Karpas-422 (cell line): ENCODE data around the gene NEU4. TPM values are rescaled to one million over a fixed set of nuclear protein-coding genes. Genes with fewer than 3 reads are reported as not detected.

ENCODE experiments used
- DNase-seq: peaks from one replicate; pipeline ENCODE4 v3.0.0-alpha.2; 2015
- H2AFZ ChIP-seq: fragments of 200-600 bp; sonication (generic); 2 replicates; pipeline ENCODE4 v1.6.1; 2014; ENCODE audit warnings: antibody characterized with exemption, low read length, mixed read lengths
- H3K27ac ChIP-seq: fragments of 200-600 bp; sonication (generic); 2 replicates; pipeline ENCODE4 v1.5.1; 2014; ENCODE audit warnings: mild to moderate bottlenecking, low read length, moderate library complexity
- H3K27me3 ChIP-seq: fragments of 200-600 bp; sonication (generic); 2 replicates; pipeline ENCODE4 v1.6.1; 2014; ENCODE audit warnings: low read length, mixed read lengths
- H3K36me3 ChIP-seq: fragments of 200-600 bp; sonication (generic); 2 replicates; pipeline ENCODE4 v1.6.1; 2014; ENCODE audit warnings: low read length, mixed read lengths; ENCODE audit not compliant: insufficient read depth
- H3K4me1 ChIP-seq: fragments of 200-600 bp; sonication (generic); 2 replicates; pipeline ENCODE4 v1.6.1; 2014; ENCODE audit warnings: mild to moderate bottlenecking, low read length, mixed read lengths
- H3K4me2 ChIP-seq: fragments of 200-600 bp; sonication (generic); 2 replicates; pipeline ENCODE4 v1.6.1; 2014; ENCODE audit warnings: low read length, low read depth, mild to moderate bottlenecking; ENCODE audit not compliant: poor library complexity, severe bottlenecking
- H3K4me3 ChIP-seq: fragments of 200-600 bp; sonication (generic); 2 replicates; pipeline ENCODE4 v1.5.1; 2014; ENCODE audit warnings: mild to moderate bottlenecking, antibody characterized with exemption, low read length, mixed read lengths
- H3K79me2 ChIP-seq: fragments of 200-600 bp; sonication (generic); 2 replicates; pipeline ENCODE4 v1.6.1; 2014; ENCODE audit warnings: mild to moderate bottlenecking, low read length, mixed read lengths
- H3K9ac ChIP-seq: fragments of 200-600 bp; sonication (generic); 2 replicates; pipeline ENCODE4 v1.6.0; 2014; ENCODE audit warnings: low read length
- H3K9me2 ChIP-seq: fragments of 200-600 bp; sonication (generic), shearing (Covaris generic); replicated peaks from 2 replicates; pipeline ENCODE4 v1.6.0; 2014; ENCODE audit warnings: mild to moderate bottlenecking, low read length, moderate library complexity; ENCODE audit not compliant: insufficient read depth
- H3K9me3 ChIP-seq: fragments of 300-700, 200-600 bp; sonication (generic); 2 replicates; pipeline ENCODE4 v1.6.1; 2014; ENCODE audit warnings: low read length, mixed read lengths
- H4K20me1 ChIP-seq: fragments of 200-600 bp; sonication (generic); 2 replicates; pipeline ENCODE4 v1.6.1; 2014; ENCODE audit warnings: mild to moderate bottlenecking, antibody characterized with exemption, low read length, low read depth; ENCODE audit not compliant: insufficient read depth
- total RNA-seq: library from RNA; depleted of rRNA; stranded (reverse); fragments of >200 nt; shearing (Covaris generic); gene quantifications from 2 replicates; pipeline ENCODE4 v1.2.3, GENCODE V29; 2014; ENCODE audit warnings: low replicate concordance

NEU4 gene
- total RNA-seq, 1 experiment from 2014 or later, result not detected

GRCh38 chr2:241860184-241861078, 51.4 kb downstream of the NEU4 start:
- DNase-seq, result no peak
- Histone ChIP-seq H4K20me1 (no peaks in the 10 kb centered on the region), H3K27ac (no peak overlapping the region), H3K4me3 (peak overlapping the region; percentile 53; the same call in 1 of the 2 replicates), H3K4me2 (peak overlapping the region; percentile 74), H3K9me3 (peaks cover 6% of the 10 kb centered on the region; the same call in 1 of the 2 replicates), H3K36me3 (no peaks in the 10 kb centered on the region), H3K4me1 (peaks cover 22% of the 10 kb centered on the region), H3K27me3 (no peaks in the 10 kb centered on the region), H2AFZ (no peak overlapping the region), H3K9ac (peak overlapping the region; percentile 46), H3K79me2 (no peaks in the 10 kb centered on the region), H3K9me2 (no peaks in the 10 kb centered on the region)

GRCh38 chr2:241861264-241861663, 52.3 kb downstream of the NEU4 start:
- Histone ChIP-seq H3K9me3 (peaks cover 6% of the 10 kb centered on the region; the same call in 1 of the 2 replicates), H3K4me2 (no peak overlapping the region), H3K79me2 (no peaks in the 10 kb centered on the region), H3K9me2 (no peaks in the 10 kb centered on the region), H3K27ac (no peak overlapping the region), H3K4me1 (peaks cover 22% of the 10 kb centered on the region), H2AFZ (no peak overlapping the region), H3K27me3 (no peaks in the 10 kb centered on the region), H3K9ac (no peak overlapping the region), H3K4me3 (no peak overlapping the region), H3K36me3 (no peaks in the 10 kb centered on the region), H4K20me1 (no peaks in the 10 kb centered on the region)
- DNase-seq, result no peak

- no peaks in the 10 kb centered on the region for H3K9me2 ChIP-seq
- H3K4me2 ChIP-seq, result no peak overlapping the region
These were observed 53.1 kb downstream of the NEU4 start for GRCh38 chr2:241862093-241862492.

GRCh38 chr2:241862775-241863535, 54.0 kb downstream of the NEU4 start:
- H3K27me3 ChIP-seq, result no peaks in the 10 kb centered on the region
- H3K4me3 ChIP-seq, result no peak overlapping the region
- H3K9ac ChIP-seq, result no peak overlapping the region
- H3K4me1 ChIP-seq, result peaks cover 22% of the 10 kb centered on the region
- no peaks in the 10 kb centered on the region for H3K36me3 ChIP-seq
- no peak for DNase-seq
- no peaks in the 10 kb centered on the region for H4K20me1 ChIP-seq
- H3K27ac ChIP-seq, result no peak overlapping the region
- H3K9me3 ChIP-seq, result peaks cover 6% of the 10 kb centered on the region; the same call in 1 of the 2 replicates
- no peak overlapping the region for H2AFZ ChIP-seq
- H3K79me2 ChIP-seq, result no peaks in the 10 kb centered on the region
- no peaks in the 10 kb centered on the region for H3K9me2 ChIP-seq
- H3K4me2 ChIP-seq, result no peak overlapping the region

More at GRCh38 chr2:241862093-241862492, 53.1 kb downstream of the NEU4 start:
- Histone ChIP-seq H4K20me1 (no peaks in the 10 kb centered on the region), H3K4me1 (peaks cover 22% of the 10 kb centered on the region), H3K9ac (no peak overlapping the region), H3K27ac (no peak overlapping the region), H3K4me3 (no peak overlapping the region), H2AFZ (no peak overlapping the region), H3K79me2 (no peaks in the 10 kb centered on the region), H3K9me3 (peaks cover 6% of the 10 kb centered on the region; the same call in 1 of the 2 replicates), H3K36me3 (no peaks in the 10 kb centered on the region), H3K27me3 (no peaks in the 10 kb centered on the region)
- DNase-seq, result no peak

- H3K4me1 ChIP-seq, result peaks cover 22% of the 10 kb centered on the region
- no peak overlapping the region for H3K4me3 ChIP-seq
- H3K4me2 ChIP-seq, result no peak overlapping the region
- no peak for DNase-seq
- H2AFZ ChIP-seq, result no peak overlapping the region
- H3K9me3 ChIP-seq, result peaks cover 6% of the 10 kb centered on the region; the same call in 1 of the 2 replicates
- no peaks in the 10 kb centered on the region for H3K36me3 ChIP-seq
- H3K9ac ChIP-seq, result no peak overlapping the region
- H3K79me2 ChIP-seq, result no peaks in the 10 kb centered on the region
- no peaks in the 10 kb centered on the region for H4K20me1 ChIP-seq
- H3K27me3 ChIP-seq, result no peaks in the 10 kb centered on the region
- H3K9me2 ChIP-seq, result no peaks in the 10 kb centered on the region
- H3K27ac ChIP-seq, result no peak overlapping the region
These were observed 54.6 kb downstream of the NEU4 start for GRCh38 chr2:241863536-241863954.

- no peak overlapping the region for H3K4me3 ChIP-seq
- DNase-seq, result no peak
- H2AFZ ChIP-seq, result no peak overlapping the region
- H3K27ac ChIP-seq, result no peak overlapping the region
- no peaks in the 10 kb centered on the region for H3K9me2 ChIP-seq
- no peaks in the 10 kb centered on the region for H4K20me1 ChIP-seq
- H3K36me3 ChIP-seq, result no peaks in the 10 kb centered on the region
- H3K9ac ChIP-seq, result no peak overlapping the region
- H3K4me1 ChIP-seq, result peaks cover 14% of the 10 kb centered on the region
- no peaks in the 10 kb centered on the region for H3K79me2 ChIP-seq
- H3K9me3 ChIP-seq, result peaks cover 6% of the 10 kb centered on the region; the same call in 1 of the 2 replicates
- H3K27me3 ChIP-seq, result no peaks in the 10 kb centered on the region
- H3K4me2 ChIP-seq, result no peak overlapping the region
These were observed 55.3 kb downstream of the NEU4 start for GRCh38 chr2:241864168-241864849.

- no peak overlapping the region for H2AFZ ChIP-seq
- H3K27me3 ChIP-seq, result no peaks in the 10 kb centered on the region
- no peak overlapping the region for H3K27ac ChIP-seq
- no peak overlapping the region for H3K4me3 ChIP-seq
- H3K9me3 ChIP-seq, result peaks cover 6% of the 10 kb centered on the region; the same call in 1 of the 2 replicates
- H3K9ac ChIP-seq, result no peak overlapping the region
- H3K9me2 ChIP-seq, result no peaks in the 10 kb centered on the region
- peaks cover 9% of the 10 kb centered on the region for H3K4me1 ChIP-seq
- DNase-seq, result no peak
- no peaks in the 10 kb centered on the region for H3K79me2 ChIP-seq
- no peaks in the 10 kb centered on the region for H3K36me3 ChIP-seq
- H3K4me2 ChIP-seq, result no peak overlapping the region
- no peaks in the 10 kb centered on the region for H4K20me1 ChIP-seq
These were observed 55.8 kb downstream of the NEU4 start for GRCh38 chr2:241864850-241865213.
